Ascending aorta (tissue), 2 donors: ENCODE results near the gene CLDN6. TPM values are rescaled to one million over a fixed set of nuclear protein-coding genes. Genes with fewer than 3 reads are reported as not detected.
A peak's percentile ranks its signal among the peaks of the same experiment; 100 is the strongest.

Experiments
- DNase-seq, 2 donors: peaks; one replicate each; pipeline ENCODE4 v3.0.0-alpha.2; 2019; ENCODE audit warnings: low spot score in 2 of 2
- H3K27ac ChIP-seq, 2 donors: fragments of 200-600 bp; sonication (generic); one replicate each; pipeline ENCODE4 v1.5.1; 2016 to 2017; ENCODE audit warnings: mild to moderate bottlenecking in 1 of 2
- H3K27me3 ChIP-seq: fragments of 200-600 bp; sonication (generic); one replicate; pipeline ENCODE4 v1.5.1; 2017
- H3K36me3 ChIP-seq, 2 donors: fragments of 200-600 bp; sonication (generic); one replicate each; pipeline ENCODE4 v1.5.1; 2016
- H3K4me1 ChIP-seq, 2 donors: fragments of 200-600 bp; sonication (generic); one replicate each; pipeline ENCODE4 v1.5.1; 2016 to 2017; ENCODE audit warnings: mild to moderate bottlenecking in 1 of 2
- H3K4me3 ChIP-seq, 2 donors: fragments of 200-600 bp; sonication (generic); one replicate each; pipeline ENCODE4 v1.5.1; 2016 to 2017; ENCODE audit warnings: mild to moderate bottlenecking in 1 of 2
- H3K9me3 ChIP-seq, 2 donors: fragments of 200-600 bp; sonication (generic); one replicate each; pipeline ENCODE4 v1.5.1; 2016
- intact Hi-C: fragments of 100-400 bp; cut with DNase I; formaldehyde crosslinking; loops from one replicate; pipeline ENCODE4 v1.15.1; 2023
- total RNA-seq: library from RNA; depleted of rRNA; stranded (reverse); fragments of >200 nt; gene quantifications from one replicate; pipeline ENCODE4 v1.1.0, GENCODE V29; 2016
- TF ChIP-seq, protein P1 (sequence below), 3 experiments: fragments of 200-600 bp in 2 of 3; fragments of 450-650 bp in 1 of 3; sonication (generic) in 2 of 3; IDR thresholded peaks; one replicate each; pipeline ENCODE4 v1.5.1; 2016 to 2019; ENCODE audit warnings: antibody characterized with exemption in 3 of 3, mild to moderate bottlenecking in 1 of 3, moderate library complexity in 1 of 3

Gene CLDN6
- total RNA-seq, 1 donor from 2014 or later: not detected

DNA sequence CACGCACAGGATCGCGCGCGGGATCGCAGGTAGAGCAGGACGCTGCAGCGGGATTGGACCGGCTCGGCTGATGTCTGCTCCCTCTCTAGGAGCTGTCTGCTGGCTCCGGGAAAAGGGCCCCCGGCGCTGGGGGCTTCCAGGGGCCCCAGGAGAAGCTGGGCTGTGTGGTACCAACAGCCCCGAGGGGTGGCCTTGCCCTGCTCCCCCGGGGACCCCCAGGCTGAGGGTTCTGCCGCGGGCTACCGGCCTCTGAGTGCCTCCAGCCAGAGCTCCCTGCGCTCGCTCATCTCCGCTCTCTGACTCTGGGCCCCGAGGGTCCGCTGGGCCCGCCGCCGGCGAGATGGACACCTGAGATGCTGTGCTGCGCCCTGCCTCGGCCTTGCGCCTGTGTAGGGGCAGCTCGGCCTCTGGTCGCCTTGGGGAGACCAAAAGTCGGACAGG, 50.2 kb downstream of the CLDN6 start:
- no peak for DNase-seq
- TF ChIP-seq, protein P1, sequence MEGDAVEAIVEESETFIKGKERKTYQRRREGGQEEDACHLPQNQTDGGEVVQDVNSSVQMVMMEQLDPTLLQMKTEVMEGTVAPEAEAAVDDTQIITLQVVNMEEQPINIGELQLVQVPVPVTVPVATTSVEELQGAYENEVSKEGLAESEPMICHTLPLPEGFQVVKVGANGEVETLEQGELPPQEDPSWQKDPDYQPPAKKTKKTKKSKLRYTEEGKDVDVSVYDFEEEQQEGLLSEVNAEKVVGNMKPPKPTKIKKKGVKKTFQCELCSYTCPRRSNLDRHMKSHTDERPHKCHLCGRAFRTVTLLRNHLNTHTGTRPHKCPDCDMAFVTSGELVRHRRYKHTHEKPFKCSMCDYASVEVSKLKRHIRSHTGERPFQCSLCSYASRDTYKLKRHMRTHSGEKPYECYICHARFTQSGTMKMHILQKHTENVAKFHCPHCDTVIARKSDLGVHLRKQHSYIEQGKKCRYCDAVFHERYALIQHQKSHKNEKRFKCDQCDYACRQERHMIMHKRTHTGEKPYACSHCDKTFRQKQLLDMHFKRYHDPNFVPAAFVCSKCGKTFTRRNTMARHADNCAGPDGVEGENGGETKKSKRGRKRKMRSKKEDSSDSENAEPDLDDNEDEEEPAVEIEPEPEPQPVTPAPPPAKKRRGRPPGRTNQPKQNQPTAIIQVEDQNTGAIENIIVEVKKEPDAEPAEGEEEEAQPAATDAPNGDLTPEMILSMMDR (IDR thresholded peaks at IDR 0.05): no peak
- H3K27ac ChIP-seq: no peak overlapping the region
- H3K36me3 ChIP-seq: no peaks in the 10 kb centered on the region
- no peak overlapping the region for H3K4me3 ChIP-seq
- H3K27me3 ChIP-seq: peaks cover 52% of the 10 kb centered on the region
- H3K4me1 ChIP-seq: peaks cover 34 to 44% of the 10 kb centered on the region in 2 donors
- intact Hi-C loops: no loop called here
- no peaks in the 10 kb centered on the region for H3K9me3 ChIP-seq

GRCh38 chr16:2967211-2967631, 50.8 kb downstream of the CLDN6 start:
- Histone ChIP-seq H3K36me3 (no peaks in the 10 kb centered on the region), H3K9me3 (no peaks in the 10 kb centered on the region), H3K27me3 (peaks cover 56% of the 10 kb centered on the region), H3K4me3 (peak overlapping the region; percentile 29 to 46), H3K27ac (no peak overlapping the region), H3K4me1 (peaks cover 34 to 44% of the 10 kb centered on the region in 2 donors)
- intact Hi-C loops: no loop called here
- TF ChIP-seq, protein P1 (IDR thresholded peaks at IDR 0.05): no peak
- DNase-seq: no peak

GRCh38 chr16:2966808-2967191, 51.2 kb downstream of the CLDN6 start:
- TF ChIP-seq, protein P1 (IDR thresholded peaks at IDR 0.05): peak in 2 of 3 experiments; percentile 13 to 17
- no peak overlapping the region for H3K27ac ChIP-seq
- peak overlapping the region; percentile 29 to 46 for H3K4me3 ChIP-seq
- no peaks in the 10 kb centered on the region for H3K9me3 ChIP-seq
- peaks cover 34 to 44% of the 10 kb centered on the region in 2 donors for H3K4me1 ChIP-seq
- intact Hi-C loops: no loop called here
- H3K27me3 ChIP-seq: peaks cover 60% of the 10 kb centered on the region
- no peak for DNase-seq
- H3K36me3 ChIP-seq: no peaks in the 10 kb centered on the region

DNA sequence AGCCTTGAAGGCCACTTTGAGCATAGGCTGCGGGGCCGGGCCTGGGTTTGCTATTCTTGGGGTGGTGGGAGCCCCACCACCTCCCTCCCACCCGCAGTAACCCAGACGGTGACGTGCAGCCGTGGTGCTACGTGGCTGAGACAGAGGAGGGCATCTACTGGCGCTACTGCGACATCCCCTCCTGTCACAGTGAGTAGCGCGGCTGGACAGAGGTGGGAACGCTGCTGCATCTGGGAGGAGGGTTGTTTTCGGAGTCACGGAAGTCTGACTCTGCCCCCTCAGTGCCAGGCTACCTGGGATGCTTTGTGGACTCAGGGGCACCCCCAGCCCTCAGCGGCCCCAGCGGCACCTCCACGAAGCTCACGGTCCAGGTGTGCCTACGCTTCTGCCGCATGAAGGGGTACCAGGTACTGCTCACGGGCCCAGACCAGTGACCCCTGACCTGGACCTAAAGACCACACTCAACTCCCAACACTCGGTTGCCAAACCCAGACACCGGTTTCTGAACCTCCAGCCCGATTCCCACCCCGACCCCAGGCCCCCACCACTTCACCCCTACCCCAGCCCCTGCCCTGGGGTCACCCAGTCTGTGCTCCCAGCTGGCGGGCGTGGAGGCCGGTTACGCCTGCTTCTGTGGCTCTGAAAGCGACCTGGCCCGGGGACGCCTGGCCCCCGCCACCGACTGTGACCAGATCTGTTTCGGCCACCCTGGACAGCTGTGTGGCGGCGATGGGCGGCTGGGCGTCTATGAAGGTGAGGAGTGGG, 51.8 kb downstream of the CLDN6 start:
- H3K27ac ChIP-seq: no peak overlapping the region
- TF ChIP-seq, protein P1 (IDR thresholded peaks at IDR 0.05): no peak
- H3K4me1 ChIP-seq: peaks cover 34 to 44% of the 10 kb centered on the region in 2 donors
- H3K36me3 ChIP-seq: no peaks in the 10 kb centered on the region
- H3K4me3 ChIP-seq: peak overlapping the region; percentile 29 to 46
- peaks cover 60% of the 10 kb centered on the region for H3K27me3 ChIP-seq
- DNase-seq: no peak
- intact Hi-C loops: no loop called here
- H3K9me3 ChIP-seq: no peaks in the 10 kb centered on the region

Other genes with a start within 250 kb of the CLDN6 start
- 1,184 TPM for gene ELOB, start 240.9 kb downstream of the CLDN6 start, total RNA-seq
- gene PRSS33, start 230.6 kb downstream of the CLDN6 start, total RNA-seq: 15.4 TPM
- not detected for gene PRSS41, start 219.7 kb downstream of the CLDN6 start, total RNA-seq
- not detected for gene PRSS21, start 200.9 kb downstream of the CLDN6 start, total RNA-seq
- gene ZG16B, start 187.9 kb downstream of the CLDN6 start, total RNA-seq: not detected
- gene PRSS22, start 160.0 kb downstream of the CLDN6 start, total RNA-seq: not detected
- gene FLYWCH2, start 135.0 kb downstream of the CLDN6 start, total RNA-seq: 109 TPM
- gene FLYWCH1, start 106.3 kb downstream of the CLDN6 start, total RNA-seq: 74.3 TPM
- gene KREMEN2, start 53.9 kb downstream of the CLDN6 start, total RNA-seq: not detected
- 9.2 TPM for gene PAQR4, start 48.8 kb downstream of the CLDN6 start, total RNA-seq
- not detected for gene PKMYT1, start 37.7 kb downstream of the CLDN6 start, total RNA-seq
- gene CLDN9, start 5.3 kb downstream of the CLDN6 start, total RNA-seq: not detected
- 914 TPM for gene TNFRSF12A, start 2.2 kb upstream of the CLDN6 start, total RNA-seq
- 50.8 TPM for gene HCFC1R1, start 5.8 kb upstream of the CLDN6 start, total RNA-seq
- gene THOC6, start 5.9 kb upstream of the CLDN6 start, total RNA-seq: 32.6 TPM
- gene BICDL2, start 18.8 kb upstream of the CLDN6 start, total RNA-seq: not detected
- 0.21 TPM for gene MMP25, start 28.4 kb upstream of the CLDN6 start, total RNA-seq
- gene IL32, start 47.5 kb upstream of the CLDN6 start, total RNA-seq: 139 TPM
- not detected for gene ZSCAN10, start 81.1 kb upstream of the CLDN6 start, total RNA-seq
- 49.8 TPM for gene ZNF205, start 94.4 kb upstream of the CLDN6 start, total RNA-seq
- gene ZNF213, start 116.8 kb upstream of the CLDN6 start, total RNA-seq: 25.3 TPM
- gene OR1F1, start 170.0 kb upstream of the CLDN6 start, total RNA-seq: not detected
- gene ZNF200, start 217.0 kb upstream of the CLDN6 start, total RNA-seq: 14.6 TPM
- 1.1 TPM for gene MEFV, start 238.4 kb upstream of the CLDN6 start, total RNA-seq